Activated CD4-positive, alpha-beta T cell treated with anti-CD3 and anti-CD28 coated beads, Interleukin-10, Interleukin-2, amounts not matched to agents 100 ng/mL and 50 ng/mL, durations not matched to agents 16 hours and 8 hours (primary cell): Measurements from ENCODE around the gene NIN.

Experiments used
- DNase-seq: peaks from one replicate; pipeline ENCODE4 v3.0.0-alpha.2; 2020

The NIN gene

GRCh38 chr14:50756300-50756699, 74.7 kb downstream of the NIN start:
- no peak for DNase-seq

DNA sequence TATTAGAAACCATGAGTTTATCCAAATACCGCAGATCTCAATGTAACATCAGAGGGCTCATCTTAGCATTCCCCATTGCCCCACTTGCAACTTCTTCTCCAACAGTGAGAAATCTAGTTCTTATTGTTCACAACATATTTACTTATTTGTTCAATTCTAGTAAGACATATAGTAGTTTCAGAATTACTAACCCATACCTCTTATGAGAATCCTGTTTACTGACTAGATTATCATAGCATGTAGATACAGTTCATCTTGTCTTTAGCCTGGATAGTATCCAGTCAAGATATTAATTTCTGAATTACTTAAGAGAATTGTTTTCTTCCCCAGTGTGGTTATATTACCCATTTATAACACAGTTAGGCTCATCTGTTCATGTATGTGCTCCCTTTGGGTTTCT, 80.6 kb downstream of the NIN start:
- peak; percentile 45 for DNase-seq

DNA sequence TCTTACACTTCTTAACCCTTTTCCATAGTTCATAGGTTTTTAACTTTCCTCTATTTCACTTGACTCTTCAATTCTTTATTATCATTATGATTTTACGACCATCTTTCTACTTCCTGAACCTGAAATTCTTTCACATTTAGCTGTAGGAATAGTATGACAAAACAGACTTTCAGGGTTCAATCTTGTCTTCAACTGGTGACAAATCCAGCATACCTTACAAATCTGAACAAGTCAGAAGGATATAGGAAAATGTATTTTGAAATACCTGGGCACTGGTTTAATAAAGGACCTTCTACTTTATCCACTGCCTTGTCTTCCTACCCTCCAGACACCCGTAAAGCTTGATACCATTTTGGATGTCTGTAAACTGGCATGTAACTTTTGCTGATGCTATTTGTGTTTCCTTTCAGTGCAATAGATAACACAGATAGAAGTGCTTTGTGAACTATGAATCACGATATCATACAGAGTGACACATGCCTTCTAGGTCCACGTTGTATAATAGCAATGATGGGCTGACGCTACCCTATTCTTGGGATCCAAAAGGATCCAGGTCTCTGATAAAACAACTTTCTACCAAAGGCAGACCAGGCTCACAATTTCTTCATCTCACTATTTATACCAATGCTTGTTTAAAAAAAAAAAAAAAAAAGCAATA, 85.4 kb downstream of the NIN start:
- no peak for DNase-seq

DNA sequence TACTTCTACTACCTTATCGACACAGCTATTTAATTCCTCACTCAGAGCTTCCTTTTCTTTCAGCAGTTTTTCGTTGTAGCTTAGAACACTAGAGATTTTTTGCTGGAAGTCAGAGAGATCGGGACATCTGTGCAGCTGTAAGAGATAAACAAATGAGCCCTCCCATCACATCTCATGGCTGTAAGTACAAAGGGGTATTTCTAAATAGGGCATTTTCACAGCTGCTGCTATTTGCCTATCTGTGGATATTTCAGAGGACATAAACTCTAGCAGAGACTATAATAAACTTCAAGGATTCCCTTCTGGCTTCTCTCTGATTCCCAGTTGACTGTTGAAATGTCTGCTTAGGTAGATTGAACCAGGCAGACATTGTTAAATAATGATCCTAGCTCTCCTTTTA, 86.7 kb downstream of the NIN start:
- no peak for DNase-seq

- peak; percentile 85 for DNase-seq
These were observed 89.4 kb downstream of the NIN start for GRCh38 chr14:50741567-50741966.

DNA sequence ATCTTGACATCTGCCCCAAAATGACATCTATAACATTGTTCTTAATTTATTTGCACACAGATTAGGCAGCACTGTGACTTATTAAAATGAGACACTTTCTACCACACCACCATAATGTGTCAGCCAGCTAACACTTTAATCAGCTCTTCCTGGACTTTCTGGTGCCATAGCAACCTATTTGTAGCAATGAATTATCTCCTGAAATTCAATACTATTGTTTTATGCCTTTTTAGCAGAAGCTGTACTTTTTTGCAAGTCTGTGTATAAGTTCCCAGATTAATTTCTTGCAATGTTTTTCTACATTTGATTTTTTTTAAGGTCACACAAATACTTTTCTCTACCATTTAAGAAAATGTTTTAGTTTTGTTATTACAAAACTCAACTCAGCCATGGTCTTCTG, 90.1 kb downstream of the NIN start:
- peak; percentile 52 for DNase-seq

DNA sequence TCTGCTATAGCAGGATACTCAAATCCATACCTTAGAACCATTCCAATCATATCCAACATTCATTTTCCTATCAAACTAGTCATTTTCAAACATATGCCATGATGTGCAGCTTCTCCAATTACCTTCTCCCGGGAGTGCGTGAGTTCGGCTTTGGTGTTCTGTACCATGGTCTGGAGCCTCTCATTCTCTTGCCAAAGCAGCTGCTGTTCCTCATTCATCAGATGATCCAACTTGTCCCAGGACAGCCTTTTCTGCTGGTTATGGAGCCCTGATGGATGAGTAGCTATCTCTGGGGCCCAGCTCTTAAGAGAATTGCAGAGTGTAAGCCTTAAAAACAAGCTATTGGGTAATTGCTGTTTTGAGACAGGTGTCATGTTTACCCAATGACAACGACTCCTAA, 91.8 kb downstream of the NIN start:
- DNase-seq = no peak

- peak; percentile 94 for DNase-seq
These were observed 94.0 kb downstream of the NIN start for GRCh38 chr14:50736932-50737419.

GRCh38 chr14:50734950-50735695, 95.8 kb downstream of the NIN start:
- DNase-seq = no peak

- DNase-seq = no peak
These were observed 97.5 kb downstream of the NIN start for GRCh38 chr14:50733494-50733893.

- no peak for DNase-seq
These were observed 102.1 kb downstream of the NIN start for GRCh38 chr14:50728836-50729235.

DNA sequence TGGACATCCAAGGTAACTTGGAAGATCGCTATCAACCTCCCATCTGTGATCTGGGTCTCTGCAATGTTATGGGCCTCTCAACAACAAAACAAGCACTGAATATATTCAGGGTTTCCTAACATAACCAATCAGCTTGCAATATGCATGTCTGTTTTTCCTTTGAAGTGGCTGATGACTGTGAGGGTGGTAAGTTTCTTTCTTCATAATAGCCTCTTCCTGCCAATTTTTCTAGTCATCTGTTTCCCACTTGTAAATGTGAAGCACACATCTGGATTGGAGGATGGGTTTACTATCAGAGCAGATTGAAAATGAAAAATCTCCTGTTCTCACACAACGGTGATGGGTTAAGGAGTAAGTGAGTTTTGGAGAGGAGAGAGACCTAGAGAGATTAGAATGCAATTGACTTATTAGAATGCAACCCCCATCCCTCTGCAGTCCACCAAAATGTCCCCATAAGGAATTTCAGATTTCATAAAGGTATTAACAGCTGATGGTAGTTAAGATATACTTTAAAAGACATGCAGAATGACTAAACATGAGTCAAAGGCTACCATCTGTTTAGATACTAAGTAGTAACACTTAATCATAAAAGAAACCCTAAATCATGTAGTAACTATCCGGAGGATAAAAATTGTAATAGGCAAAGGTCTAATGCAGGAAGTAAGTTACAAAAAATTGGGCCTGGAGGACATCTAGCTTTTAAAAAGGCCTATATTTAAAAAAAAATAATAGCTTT, 104.4 kb downstream of the NIN start:
- DNase-seq = peak; percentile 91

- DNase-seq = peak; percentile 50
These were observed 105.2 kb downstream of the NIN start for GRCh38 chr14:50725761-50726160.

DNA sequence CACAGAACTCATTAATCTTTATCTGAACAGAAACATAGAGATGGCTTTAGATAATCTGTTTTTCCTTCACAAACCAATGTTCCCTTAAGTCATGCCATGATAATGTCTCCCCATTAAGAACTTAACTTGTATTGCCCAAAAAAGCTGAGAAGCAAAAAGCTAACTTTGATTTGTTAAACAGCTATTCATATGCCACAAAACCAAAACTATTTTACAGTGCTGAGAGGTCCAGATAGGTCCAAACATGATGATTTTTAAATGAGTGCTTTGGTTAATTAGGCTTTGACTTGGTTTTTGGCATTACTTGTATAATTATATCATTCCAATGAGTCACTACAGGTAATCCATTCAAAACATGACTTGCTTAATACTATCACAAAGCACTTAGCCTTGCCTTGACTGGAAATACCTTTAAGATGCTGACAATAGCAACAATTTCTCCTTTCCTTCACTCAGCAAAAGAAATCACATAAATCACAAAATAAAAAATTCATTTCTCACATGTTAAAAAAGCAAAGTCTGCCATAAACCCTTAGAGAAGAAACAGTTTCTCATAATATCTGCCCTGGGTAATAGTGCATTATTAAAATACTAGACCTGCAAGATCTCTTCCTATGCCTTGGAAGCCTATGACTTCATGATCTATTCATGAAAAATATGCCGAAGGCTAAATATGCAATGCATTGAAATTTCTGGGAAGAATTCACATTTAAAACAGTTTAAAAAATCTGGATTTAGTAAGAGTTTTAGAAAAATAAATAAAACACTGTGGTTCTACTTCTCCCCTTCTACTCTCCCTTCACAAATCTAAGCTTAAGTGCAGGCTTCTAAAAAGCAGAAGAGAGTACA, 110.8 kb downstream of the NIN start:
- DNase-seq = no peak

GRCh38 chr14:50718949-50719348, 112.0 kb downstream of the NIN start:
- DNase-seq = no peak

DNA sequence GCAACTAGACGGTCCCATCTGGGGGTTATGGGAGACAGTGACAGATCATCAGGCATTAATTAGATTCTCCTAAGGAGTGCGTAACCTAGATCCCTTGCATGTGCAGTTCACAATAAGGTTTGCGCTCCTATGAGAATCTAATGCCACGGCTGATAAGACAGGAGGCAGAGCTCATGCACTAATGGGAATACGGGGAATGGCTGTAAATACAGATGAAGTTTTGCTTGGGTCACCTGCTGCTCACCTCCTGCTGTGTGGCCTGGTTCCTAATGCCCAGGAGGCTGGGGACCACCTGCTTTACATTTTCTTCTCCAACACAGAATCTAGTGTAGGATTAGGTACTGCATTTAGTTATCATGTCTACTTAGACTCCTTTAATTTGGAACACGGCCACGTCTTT, 113.2 kb downstream of the NIN start:
- DNase-seq = no peak

DNA sequence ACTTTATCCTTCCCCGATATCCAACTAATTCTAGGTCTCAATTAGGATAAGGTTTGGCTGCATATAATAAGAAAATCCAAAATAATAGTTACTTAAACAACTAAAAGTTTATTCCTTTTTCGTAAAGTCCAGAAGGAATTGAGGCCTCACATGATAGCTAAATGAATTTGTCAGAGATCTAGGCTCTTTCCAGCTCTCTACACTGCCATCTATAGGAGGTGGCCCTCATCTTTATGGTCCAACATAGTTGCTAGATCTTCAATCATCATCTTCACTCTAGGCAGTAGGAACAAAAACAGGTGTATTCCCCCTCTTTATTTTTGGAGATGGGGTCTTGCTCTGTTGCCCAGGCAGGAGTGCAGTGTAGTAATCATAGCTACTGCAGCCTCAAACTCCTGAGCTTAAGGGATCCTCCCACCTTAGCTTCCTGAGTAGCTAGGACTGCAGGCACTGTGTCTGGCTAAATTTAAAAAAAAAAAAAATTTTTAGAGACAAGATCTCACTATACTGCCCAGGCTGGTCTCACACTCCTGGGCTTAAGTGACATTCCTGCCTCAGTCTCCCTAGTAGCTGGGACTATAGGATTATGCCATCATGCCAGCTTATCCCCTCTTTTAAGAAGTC, 116.4 kb downstream of the NIN start:
- peak; percentile 42 for DNase-seq

- no peak for DNase-seq
These were observed 119.9 kb downstream of the NIN start for GRCh38 chr14:50711043-50711442.

DNA sequence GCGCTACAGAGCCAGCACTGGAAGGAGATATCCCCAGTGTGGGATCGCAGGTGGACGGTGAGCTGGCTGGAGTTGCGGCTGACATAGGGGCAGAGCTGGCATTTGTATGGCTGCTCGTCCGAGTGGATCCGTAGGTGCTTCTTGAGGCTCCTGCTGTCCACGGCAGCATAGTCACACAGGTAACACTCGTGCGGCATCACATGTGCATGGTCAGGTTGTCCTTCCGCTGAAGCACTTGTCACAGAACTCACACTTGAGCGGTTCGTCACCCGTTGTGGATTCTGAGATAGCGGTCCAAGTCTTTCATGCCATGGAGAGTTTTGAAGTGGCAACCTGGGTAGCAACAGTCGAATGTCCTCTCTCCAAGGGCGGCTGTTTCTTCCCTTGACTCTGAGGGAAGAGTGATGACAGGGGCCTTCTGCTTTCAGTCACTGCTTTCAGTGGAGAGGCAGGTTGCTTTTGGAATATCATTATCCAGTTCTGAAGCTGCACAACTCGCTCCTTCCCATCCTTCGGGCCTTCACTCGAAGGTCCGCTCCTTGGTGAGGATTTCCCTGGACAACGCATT, 125.9 kb downstream of the NIN start:
- no peak for DNase-seq

DNA sequence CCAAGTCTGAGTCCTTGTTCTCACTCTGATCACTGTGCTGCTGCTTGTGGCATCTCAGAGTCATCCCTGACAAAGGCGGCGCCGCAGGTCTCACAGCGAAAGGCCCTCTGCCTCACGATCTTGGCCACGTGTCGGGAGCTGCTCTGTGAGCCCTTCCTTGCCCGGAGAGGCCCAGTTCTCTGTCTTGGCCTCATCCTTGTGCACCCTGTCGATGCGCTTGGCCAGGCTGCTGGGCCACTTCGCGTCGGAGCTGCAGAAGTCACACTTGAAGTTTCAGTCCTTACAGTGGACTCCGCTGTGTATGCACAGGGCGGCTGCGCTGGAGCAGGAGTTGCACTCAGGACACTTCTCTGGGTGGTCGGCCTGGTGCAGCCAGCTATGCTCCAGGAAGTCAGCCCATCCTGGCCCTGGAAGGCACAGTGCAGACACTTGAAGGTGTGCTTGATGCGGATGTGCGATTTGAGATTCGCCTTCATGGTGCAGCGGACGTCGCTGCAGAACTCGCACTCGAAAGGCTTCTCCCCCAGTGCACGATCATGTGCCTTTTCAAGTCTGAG, 126.4 kb downstream of the NIN start:
- DNase-seq = no peak

DNA sequence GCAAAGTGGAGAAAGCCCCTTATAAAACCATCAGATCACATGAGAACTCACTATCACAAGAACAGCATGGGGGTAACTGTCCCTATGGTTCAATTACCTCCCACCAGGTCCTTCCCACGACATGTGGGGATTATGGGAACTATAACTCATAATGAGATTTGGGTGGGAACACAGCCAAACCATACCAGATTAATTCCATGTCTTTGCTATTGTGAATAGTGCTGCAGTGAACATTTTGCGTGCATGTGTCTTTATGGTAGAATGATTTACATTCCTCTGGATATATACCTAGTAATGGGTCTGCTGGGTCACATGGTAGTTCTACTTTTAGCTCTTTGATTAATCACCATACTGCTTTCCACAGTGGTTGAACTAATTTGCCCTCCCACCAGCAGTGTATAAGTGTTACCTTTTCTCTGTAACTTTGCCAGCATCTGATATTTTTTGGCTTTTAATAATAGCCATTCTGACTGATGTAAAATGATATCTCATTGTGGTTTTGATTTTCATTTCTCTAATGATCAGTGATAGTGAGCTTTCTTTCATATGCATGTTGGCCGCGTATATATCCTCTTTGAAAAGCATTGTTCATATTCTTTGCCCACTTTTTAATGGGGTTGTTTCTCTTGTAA, 133.2 kb downstream of the NIN start:
- DNase-seq = no peak
